Cardiac muscle cell (in vitro differentiated cells and primary cell): ENCODE measurements around the gene XRCC4. TPM values are rescaled to one million over a fixed set of nuclear protein-coding genes. Genes with fewer than 3 reads are reported as not detected.

Experiments
- DNase-seq, 2 donors: peaks; one replicate each; pipeline versions ENCODE4 v3.0.0 to v3.0.0-alpha.2; 2010 to 2017; ENCODE audit warnings: low read depth in 1 of 2, low spot score in 1 of 2
- H3K27ac ChIP-seq: fragments of 200-600 bp; sonication (generic); 2 replicates; pipeline ENCODE4 v1.5.1; 2016
- H3K27me3 ChIP-seq: fragments of 200-600 bp; sonication (generic); 2 replicates; pipeline ENCODE4 v1.6.0; 2016; ENCODE audit warnings: control low read depth
- H3K36me3 ChIP-seq: fragments of 200-600 bp; sonication (generic); 2 replicates; pipeline ENCODE4 v1.5.1; 2016; ENCODE audit warnings: control low read depth
- H3K4me1 ChIP-seq: fragments of 200-600 bp; sonication (generic); 2 replicates; pipeline ENCODE4 v1.8.1; 2017; ENCODE audit warnings: low read depth, mild to moderate bottlenecking, mixed run types
- H3K4me3 ChIP-seq: fragments of 200-600 bp; sonication (generic); 2 replicates; pipeline ENCODE4 v1.5.1; 2016; ENCODE audit warnings: mild to moderate bottlenecking
- H3K9me3 ChIP-seq: fragments of 200-600 bp; sonication (generic); 2 replicates; pipeline ENCODE4 v1.5.1; 2017; ENCODE audit warnings: low read depth, mild to moderate bottlenecking, control low read depth
- CTCF ChIP-seq: IDR thresholded peaks from 2 replicates; pipeline ENCODE4 v1.5.1; 2012; ENCODE audit warnings: low read depth, mild to moderate bottlenecking, low read length
- polyA plus RNA-seq: library from polyadenylated mRNA; unstranded; fragments of >200 nt; fragmentation: Nextera tagmentation; extraction: Ambion mirVana; gene quantifications from 2 replicates; pipeline ENCODE4 v1.2.1, GENCODE V29; 2016
- total RNA-seq: library from RNA; depleted of rRNA; stranded (reverse); fragments of >200 nt; gene quantifications from 2 replicates; pipeline ENCODE4 v1.2.3, GENCODE V29; 2016

XRCC4 gene
- total and polyA plus RNA-seq, 2 experiments from 2014 or later = 9.7 to 19.2 TPM

- Histone ChIP-seq H3K36me3 (no peaks in the 10 kb centered on the region), H3K4me1 (peaks cover 41% of the 10 kb centered on the region), H3K27me3 (no peaks in the 10 kb centered on the region), H3K9me3 (no peaks in the 10 kb centered on the region), H3K4me3 (no peak overlapping the region), H3K27ac (no peak overlapping the region)
- DNase-seq = peak in 1 of 2 donors; percentile 18
- TF ChIP-seq CTCF = no peak
Observed at GRCh38 chr5:83401122-83401731, 323.9 kb downstream of the XRCC4 start.

GRCh38 chr5:83401775-83402174, 324.4 kb downstream of the XRCC4 start:
- no peak overlapping the region for H3K4me3 ChIP-seq
- no peaks in the 10 kb centered on the region for H3K9me3 ChIP-seq
- peak overlapping the region; percentile 8 for H3K27ac ChIP-seq
- TF ChIP-seq CTCF = no peak
- H3K27me3 ChIP-seq = no peaks in the 10 kb centered on the region
- H3K4me1 ChIP-seq = peaks cover 41% of the 10 kb centered on the region
- H3K36me3 ChIP-seq = no peaks in the 10 kb centered on the region
- peak in 1 of 2 donors; percentile 17 for DNase-seq

Other genes starting within 250 kb of the XRCC4 start
- gene TMEM167A, start 153 bp upstream of the XRCC4 start, total RNA-seq = 55.8 and 66.7 TPM in 2 replicates
- 105 and 143 TPM in 2 replicates for gene TMEM167A, start 153 bp upstream of the XRCC4 start, polyA plus RNA-seq